Skeletal muscle satellite cell (primary cell): ENCODE data around the gene FMN1.

Experiments
- H3K27me3 ChIP-seq: 2 replicates; pipeline ENCODE4 v1.7.0; 2013; ENCODE audit warnings: low read length; ENCODE audit not compliant: control insufficient read depth, insufficient read depth
- H3K36me3 ChIP-seq: 2 replicates; pipeline ENCODE4 v1.7.0; 2013; ENCODE audit warnings: mild to moderate bottlenecking, control low read depth, low read length; ENCODE audit not compliant: insufficient read depth
- H3K4me1 ChIP-seq: 2 replicates; pipeline ENCODE4 v1.7.0; 2013; ENCODE audit warnings: low read length; ENCODE audit not compliant: control insufficient read depth, insufficient read depth
- H3K4me2 ChIP-seq: 2 replicates; pipeline ENCODE4 v1.7.0; 2013; ENCODE audit warnings: mild to moderate bottlenecking, low read length
- H3K4me3 ChIP-seq: 2 replicates; pipeline ENCODE4 v1.7.0; 2013; ENCODE audit warnings: low read length
- H3K9ac ChIP-seq: 2 replicates; pipeline ENCODE4 v1.7.0; 2013; ENCODE audit warnings: mild to moderate bottlenecking, low read depth, low read length, moderate library complexity
- H3K9me3 ChIP-seq: replicated peaks from 2 replicates; pipeline ENCODE4 v1.7.0; 2013; ENCODE audit warnings: mild to moderate bottlenecking, control low read depth, low read length

Gene FMN1

DNA sequence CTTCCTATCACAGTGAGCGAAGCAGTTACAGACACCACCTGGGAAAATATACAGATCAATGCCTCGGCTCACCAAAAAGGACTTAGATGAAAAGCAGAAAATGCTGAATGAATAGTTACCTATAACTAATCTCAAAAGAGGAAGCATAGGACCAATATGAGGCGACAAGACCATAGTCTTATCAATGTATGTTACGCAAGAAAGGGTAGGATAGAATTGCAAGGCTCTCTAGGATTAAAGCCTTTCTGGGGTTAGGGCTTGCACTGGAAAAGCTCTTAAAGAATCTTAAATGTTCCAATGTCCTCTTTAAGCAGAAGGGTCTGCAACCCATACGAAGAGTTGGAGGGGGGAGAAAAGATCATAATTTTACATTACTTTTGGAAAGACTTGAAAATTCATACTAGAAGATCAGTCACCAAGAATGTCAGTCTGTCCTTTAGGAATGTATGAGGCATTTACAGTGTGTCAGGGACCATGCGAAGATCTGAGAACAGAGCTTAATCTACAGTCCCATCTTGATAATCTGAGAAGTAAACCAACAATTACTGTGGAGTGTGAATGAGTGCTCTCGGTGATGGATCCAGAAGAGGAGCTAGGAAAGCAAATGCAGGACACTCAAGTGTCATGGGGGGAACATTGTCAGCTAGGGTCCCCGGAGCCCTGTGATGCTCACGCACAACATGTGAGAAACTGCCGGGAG, 290.8 kb downstream of the FMN1 start:
- H3K4me2 ChIP-seq, result no peak overlapping the region
- no peaks in the 10 kb centered on the region for H3K27me3 ChIP-seq
- H3K9ac ChIP-seq, result no peak overlapping the region
- H3K4me3 ChIP-seq, result no peak overlapping the region
- H3K9me3 ChIP-seq, result no peaks in the 10 kb centered on the region
- peaks cover 4% of the 10 kb centered on the region for H3K4me1 ChIP-seq
- H3K36me3 ChIP-seq, result no peaks in the 10 kb centered on the region

DNA sequence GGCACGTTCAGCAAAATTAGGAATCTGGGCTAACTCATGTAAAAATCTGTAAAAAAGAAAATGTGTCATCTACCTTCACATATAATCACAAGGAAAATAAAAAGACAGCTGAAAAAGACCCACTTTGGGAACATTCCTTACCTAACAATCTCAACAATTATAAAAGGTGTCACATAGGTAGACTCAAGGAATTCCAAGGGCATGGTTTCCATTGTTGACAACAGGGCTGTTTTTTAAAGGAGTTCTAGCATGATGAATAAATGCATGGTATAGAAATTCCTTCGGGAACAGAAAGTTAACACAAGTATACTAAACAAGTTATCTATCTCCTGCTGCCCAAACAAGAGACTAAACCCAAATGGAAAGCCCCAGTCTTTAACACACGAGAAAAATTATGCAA, 292.5 kb downstream of the FMN1 start:
- H3K9me3 ChIP-seq, result no peaks in the 10 kb centered on the region
- H3K27me3 ChIP-seq, result no peaks in the 10 kb centered on the region
- H3K4me1 ChIP-seq, result peaks cover 4% of the 10 kb centered on the region

DNA sequence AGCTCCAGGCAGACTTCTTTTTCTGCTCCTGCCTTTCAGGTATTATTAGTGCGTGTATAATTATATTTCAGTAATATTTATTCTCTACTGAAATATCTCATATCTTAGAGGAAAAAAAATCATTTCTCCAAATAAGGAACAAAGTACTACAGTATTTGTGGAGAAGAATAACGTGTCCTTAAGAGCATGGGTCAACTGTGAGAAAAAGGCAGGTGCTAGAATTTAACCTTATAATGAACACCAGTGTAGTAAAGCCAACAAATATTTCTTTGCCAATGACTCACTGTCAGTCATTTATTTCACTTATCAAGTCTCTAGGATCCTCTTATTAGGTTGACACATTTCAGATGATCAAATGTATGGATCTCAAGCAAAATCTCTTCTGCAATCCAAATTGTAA, 293.3 kb downstream of the FMN1 start:
- Histone ChIP-seq H3K27me3 (no peaks in the 10 kb centered on the region), H3K4me1 (peaks cover 4% of the 10 kb centered on the region), H3K4me3 (no peak overlapping the region), H3K9ac (no peak overlapping the region), H3K36me3 (no peaks in the 10 kb centered on the region), H3K9me3 (no peaks in the 10 kb centered on the region), H3K4me2 (no peak overlapping the region)

More for the DNA sequence above, 292.5 kb downstream of the FMN1 start:
- Histone ChIP-seq H3K4me2 (no peak overlapping the region), H3K4me3 (no peak overlapping the region), H3K36me3 (no peaks in the 10 kb centered on the region), H3K9ac (no peak overlapping the region)

DNA sequence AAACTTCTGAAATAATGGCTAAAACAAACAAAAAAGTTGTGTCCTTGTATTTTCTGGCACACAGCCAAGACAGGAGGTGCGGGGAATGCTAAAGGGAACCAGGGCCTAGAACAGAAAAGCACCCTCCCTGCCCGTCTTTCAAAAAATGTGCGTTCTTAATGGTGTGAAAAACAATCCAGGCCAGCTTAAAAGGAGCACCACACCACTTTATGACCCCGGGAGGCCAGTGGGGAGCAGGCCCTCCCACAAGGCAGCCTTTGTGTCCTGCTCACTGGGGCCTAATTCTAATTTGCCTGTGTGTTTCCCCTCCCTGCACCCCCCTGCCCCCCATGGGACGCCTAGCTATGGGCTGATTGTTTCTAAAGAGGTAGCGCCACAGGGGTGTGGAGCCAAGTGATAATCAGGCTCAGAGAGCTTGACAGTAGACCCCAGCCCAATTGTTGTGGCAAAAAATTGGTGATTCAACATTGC, 295.4 kb downstream of the FMN1 start:
- H3K36me3 ChIP-seq, result no peaks in the 10 kb centered on the region
- H3K4me2 ChIP-seq, result no peak overlapping the region
- H3K27me3 ChIP-seq, result no peaks in the 10 kb centered on the region
- no peak overlapping the region for H3K4me3 ChIP-seq
- H3K9ac ChIP-seq, result no peak overlapping the region
- H3K4me1 ChIP-seq, result no peaks in the 10 kb centered on the region
- no peaks in the 10 kb centered on the region for H3K9me3 ChIP-seq

DNA sequence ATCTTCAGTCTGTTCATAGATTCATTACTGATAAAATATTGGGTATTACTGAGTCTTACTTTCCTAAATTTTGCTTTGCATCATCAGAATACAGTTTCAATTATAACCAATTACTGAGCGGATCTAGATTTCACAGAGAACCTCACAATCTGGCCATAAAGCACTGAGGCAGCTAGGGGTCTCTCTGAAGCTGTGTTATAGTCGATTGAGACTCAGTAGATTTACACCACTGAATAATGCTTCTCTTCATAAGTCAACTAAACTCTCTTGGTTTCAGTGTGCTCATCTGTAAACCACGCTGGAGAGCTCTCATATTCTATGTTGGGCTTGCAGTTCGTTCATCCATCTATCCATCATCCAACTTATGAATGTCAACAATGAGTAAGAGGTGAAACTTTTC, 296.1 kb downstream of the FMN1 start:
- no peak overlapping the region for H3K4me3 ChIP-seq
- H3K9ac ChIP-seq, result no peak overlapping the region
- H3K4me2 ChIP-seq, result no peak overlapping the region
- H3K9me3 ChIP-seq, result no peaks in the 10 kb centered on the region
- H3K36me3 ChIP-seq, result no peaks in the 10 kb centered on the region
- no peaks in the 10 kb centered on the region for H3K4me1 ChIP-seq
- H3K27me3 ChIP-seq, result no peaks in the 10 kb centered on the region

DNA sequence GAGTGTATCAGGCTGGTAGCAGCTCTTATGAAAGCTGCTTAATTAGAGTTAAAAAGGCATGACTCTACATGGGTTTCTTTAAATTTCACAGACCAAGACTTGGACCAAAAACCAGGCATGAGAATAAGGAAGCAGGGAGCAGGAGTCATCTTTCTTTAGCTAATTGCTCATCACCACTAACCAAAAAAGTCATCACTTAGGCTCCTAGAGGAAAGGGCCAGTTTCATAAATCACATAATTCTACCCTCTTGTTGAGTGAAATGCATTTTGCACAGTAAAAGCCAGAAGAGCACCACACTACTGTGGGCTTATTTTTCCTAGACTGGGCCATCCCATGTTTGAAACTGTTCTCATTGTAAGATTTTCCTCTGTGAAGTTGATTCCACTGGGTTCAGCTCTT, 301.1 kb downstream of the FMN1 start:
- H3K9me3 ChIP-seq, result no peaks in the 10 kb centered on the region
- no peaks in the 10 kb centered on the region for H3K27me3 ChIP-seq
- H3K4me3 ChIP-seq, result no peak overlapping the region
- H3K4me2 ChIP-seq, result no peak overlapping the region
- H3K9ac ChIP-seq, result no peak overlapping the region
- no peaks in the 10 kb centered on the region for H3K36me3 ChIP-seq
- no peaks in the 10 kb centered on the region for H3K4me1 ChIP-seq

DNA sequence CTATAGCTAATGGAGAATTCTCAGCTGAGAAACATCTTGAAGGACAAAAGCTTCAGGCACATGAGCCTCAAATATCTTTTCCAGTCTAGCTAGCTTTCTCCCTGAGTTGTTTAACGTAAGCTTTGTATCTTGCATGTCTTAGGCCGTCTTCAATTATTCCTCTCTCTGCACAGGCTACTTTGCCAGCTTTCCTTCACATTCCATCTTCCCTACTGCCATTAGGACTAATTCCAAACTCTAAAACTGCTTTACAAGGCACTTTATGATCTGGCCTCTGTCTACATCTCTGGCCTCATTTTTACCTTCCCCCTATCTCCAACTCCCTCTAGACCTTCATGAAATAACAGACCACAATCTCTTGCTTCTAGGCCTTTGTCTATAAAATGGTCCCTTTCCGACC, 305.3 kb downstream of the FMN1 start:
- no peaks in the 10 kb centered on the region for H3K9me3 ChIP-seq
- H3K27me3 ChIP-seq, result no peaks in the 10 kb centered on the region
- no peak overlapping the region for H3K9ac ChIP-seq
- H3K4me3 ChIP-seq, result no peak overlapping the region
- no peaks in the 10 kb centered on the region for H3K4me1 ChIP-seq
- H3K4me2 ChIP-seq, result no peak overlapping the region
- no peaks in the 10 kb centered on the region for H3K36me3 ChIP-seq

DNA sequence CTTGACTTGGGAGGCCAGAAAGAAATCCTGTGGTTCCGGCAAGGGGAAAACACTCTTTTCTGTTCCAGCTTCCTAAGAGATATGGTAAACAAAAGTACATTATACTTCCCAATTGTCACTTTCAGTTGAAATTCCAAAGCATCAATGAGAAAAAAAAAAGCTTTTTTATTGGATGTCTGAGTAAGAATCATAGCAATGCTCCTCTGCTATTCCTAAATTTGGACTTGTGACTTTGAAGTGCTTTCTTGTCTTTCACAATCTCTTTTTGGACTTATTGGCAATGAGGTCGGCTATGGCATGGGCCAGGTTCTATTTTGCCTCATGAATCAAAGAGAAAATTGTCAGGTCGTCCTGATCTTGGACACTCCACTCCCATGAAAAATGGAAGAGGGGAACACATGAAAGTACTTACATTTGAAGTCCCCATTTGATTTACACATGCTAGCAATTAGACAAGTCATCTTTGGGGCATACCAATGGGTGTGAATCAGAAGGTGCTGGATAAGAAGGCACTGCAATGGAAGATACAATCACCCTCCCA, 306.2 kb downstream of the FMN1 start:
- H3K4me3 ChIP-seq, result no peak overlapping the region
- H3K9ac ChIP-seq, result no peak overlapping the region
- no peaks in the 10 kb centered on the region for H3K36me3 ChIP-seq
- H3K9me3 ChIP-seq, result no peaks in the 10 kb centered on the region
- H3K4me2 ChIP-seq, result no peak overlapping the region
- no peaks in the 10 kb centered on the region for H3K27me3 ChIP-seq
- no peaks in the 10 kb centered on the region for H3K4me1 ChIP-seq

DNA sequence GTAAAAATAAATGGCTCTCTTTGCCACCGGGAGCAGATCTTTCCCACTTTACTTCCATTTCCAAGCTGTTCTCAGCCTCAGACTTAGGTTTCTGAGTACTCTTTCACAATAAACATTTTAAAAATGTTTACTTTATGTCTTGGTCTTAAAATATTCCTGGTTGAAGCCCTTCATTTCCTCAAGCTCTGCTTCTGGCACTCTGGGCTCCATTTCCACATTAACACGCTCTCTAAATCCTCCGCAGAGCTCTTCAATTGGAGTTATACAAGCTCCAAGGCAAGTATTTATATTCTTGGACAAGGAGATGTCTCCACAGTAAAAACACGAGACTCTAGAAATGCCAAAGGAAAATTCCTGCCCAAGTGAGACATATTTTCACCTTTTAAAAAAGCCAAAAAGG, 307.4 kb downstream of the FMN1 start:
- Histone ChIP-seq H3K9ac (no peak overlapping the region), H3K4me2 (no peak overlapping the region), H3K27me3 (no peaks in the 10 kb centered on the region), H3K4me3 (no peak overlapping the region), H3K4me1 (no peaks in the 10 kb centered on the region), H3K9me3 (no peaks in the 10 kb centered on the region), H3K36me3 (no peaks in the 10 kb centered on the region)

DNA sequence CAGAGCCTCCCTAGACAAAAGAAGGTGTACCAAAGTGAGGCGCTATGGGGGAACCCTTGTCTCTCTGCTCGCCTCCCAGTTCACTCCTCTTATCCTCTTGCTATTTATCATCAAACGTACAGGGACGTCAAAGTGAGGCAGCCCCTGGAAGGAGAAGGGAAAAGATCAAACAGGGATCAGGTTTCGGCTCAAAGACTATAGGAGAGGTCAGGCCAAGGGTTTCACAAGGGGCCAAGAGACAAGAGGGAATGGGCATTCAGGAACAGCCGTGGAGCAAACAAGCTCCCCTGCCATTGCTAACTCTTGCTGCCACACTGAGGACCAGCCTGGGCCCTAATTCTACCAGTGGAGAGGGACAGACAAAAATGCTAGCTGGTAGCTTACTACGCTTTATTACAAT, 308.1 kb downstream of the FMN1 start:
- no peak overlapping the region for H3K4me2 ChIP-seq
- H3K9me3 ChIP-seq, result no peaks in the 10 kb centered on the region
- no peaks in the 10 kb centered on the region for H3K36me3 ChIP-seq
- H3K4me3 ChIP-seq, result no peak overlapping the region
- no peaks in the 10 kb centered on the region for H3K27me3 ChIP-seq
- no peak overlapping the region for H3K9ac ChIP-seq
- no peaks in the 10 kb centered on the region for H3K4me1 ChIP-seq

DNA sequence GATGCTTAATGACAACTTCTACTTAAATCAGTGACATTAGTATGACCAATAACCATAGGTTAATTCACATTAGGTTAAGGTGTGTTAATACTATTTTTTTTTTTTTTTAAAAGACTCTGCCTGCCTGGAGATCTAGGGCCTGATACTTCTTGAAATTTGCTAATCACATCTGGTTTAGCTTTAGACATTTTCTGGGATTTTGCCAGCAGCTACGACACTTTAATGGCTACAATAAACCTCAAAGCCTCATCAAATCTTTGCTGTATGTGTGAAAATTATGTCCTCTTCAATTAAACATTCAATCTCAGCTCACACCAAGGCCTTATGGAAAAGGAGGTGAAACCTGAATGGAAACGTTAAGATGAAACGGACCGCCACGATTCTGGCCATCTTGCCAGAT, 308.8 kb downstream of the FMN1 start:
- H3K4me1 ChIP-seq, result no peaks in the 10 kb centered on the region
- no peak overlapping the region for H3K9ac ChIP-seq
- no peaks in the 10 kb centered on the region for H3K36me3 ChIP-seq
- H3K4me3 ChIP-seq, result no peak overlapping the region
- no peaks in the 10 kb centered on the region for H3K27me3 ChIP-seq
- H3K4me2 ChIP-seq, result no peak overlapping the region
- no peaks in the 10 kb centered on the region for H3K9me3 ChIP-seq

DNA sequence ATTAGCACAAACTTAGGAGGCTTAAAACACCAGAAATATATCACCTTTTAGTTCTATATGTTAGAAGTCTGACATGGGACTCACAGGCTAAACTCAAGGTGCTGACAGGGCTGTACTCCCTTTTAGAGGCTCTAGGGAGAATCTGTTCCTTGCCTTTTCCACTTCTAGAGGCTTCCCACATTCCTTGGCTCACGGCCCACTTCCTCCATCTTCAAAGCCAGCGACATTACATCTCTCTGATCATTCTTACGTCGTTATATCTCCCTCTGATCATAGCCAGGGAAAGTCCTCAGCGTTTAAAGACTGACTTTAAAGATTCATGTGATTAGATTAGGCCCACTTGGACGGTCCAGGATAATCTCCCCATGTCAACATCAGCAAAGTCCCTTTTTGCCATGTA, 310.4 kb downstream of the FMN1 start:
- Histone ChIP-seq H3K9ac (no peak overlapping the region), H3K36me3 (no peaks in the 10 kb centered on the region), H3K27me3 (no peaks in the 10 kb centered on the region), H3K9me3 (no peaks in the 10 kb centered on the region), H3K4me3 (no peak overlapping the region), H3K4me2 (no peak overlapping the region), H3K4me1 (no peaks in the 10 kb centered on the region)
